DND-41 (cell line): ENCODE results near the gene DPY30.

Source experiments
- ATAC-seq: fragments of 200-7000 bp; cut with Tn5 transposase; 3 replicates; pipeline ENCODE4 v1.9.1; 2021; ENCODE audit warnings: low read depth; ENCODE audit not compliant: insufficient read depth
- DNase-seq: peaks from one replicate; pipeline ENCODE4 v3.0.0-alpha.2; 2020
- H2AFZ ChIP-seq: 2 replicates; pipeline ENCODE4 v1.6.0; 2012; ENCODE audit warnings: low read depth, low read length
- H3K27ac ChIP-seq: 2 replicates; pipeline ENCODE4 v1.5.1; 2012; ENCODE audit warnings: low read length, inconsistent platforms
- H3K27me3 ChIP-seq: fragments of 200-600 bp; sonication (generic); 2 replicates; pipeline ENCODE4 v1.6.0; 2012; ENCODE audit warnings: low read length, mild to moderate bottlenecking, inconsistent platforms; ENCODE audit not compliant: insufficient read depth, poor library complexity
- H3K36me3 ChIP-seq: 2 replicates; pipeline ENCODE4 v1.5.1; 2012; ENCODE audit warnings: low read length, inconsistent platforms; ENCODE audit not compliant: insufficient read depth
- H3K4me1 ChIP-seq: 2 replicates; pipeline ENCODE4 v1.5.1; 2012; ENCODE audit warnings: mild to moderate bottlenecking, low read length; ENCODE audit not compliant: insufficient read depth
- H3K4me2 ChIP-seq: 2 replicates; pipeline ENCODE4 v1.6.0; 2012; ENCODE audit warnings: mild to moderate bottlenecking, moderate library complexity, low read length, inconsistent platforms; ENCODE audit not compliant: insufficient read depth
- H3K4me3 ChIP-seq, 2 experiments: fragments of 200-600 bp in 1 of 2; shearing (Covaris generic) in 1 of 2; 2 replicates each; pipeline ENCODE4 v1.5.1; 2012 to 2016; ENCODE audit warnings: inconsistent platforms in 2 of 2, low read length in 2 of 2, mild to moderate bottlenecking in 2 of 2, low read depth in 1 of 2, moderate library complexity in 1 of 2
- H3K79me2 ChIP-seq: 2 replicates; pipeline ENCODE4 v1.6.0; 2012; ENCODE audit warnings: low read length, inconsistent platforms; ENCODE audit not compliant: insufficient read depth
- H3K9ac ChIP-seq: 2 replicates; pipeline ENCODE4 v1.6.0; 2012; ENCODE audit warnings: low read depth, mild to moderate bottlenecking, inconsistent platforms, low read length, moderate library complexity
- H3K9me3 ChIP-seq: 2 replicates; pipeline ENCODE4 v1.5.1; 2012; ENCODE audit warnings: low read length, moderate library complexity, mild to moderate bottlenecking, inconsistent platforms; ENCODE audit not compliant: insufficient read depth, severe bottlenecking
- H4K20me1 ChIP-seq: 2 replicates; pipeline ENCODE4 v1.6.0; 2012; ENCODE audit warnings: low read length; ENCODE audit not compliant: insufficient read depth
- CTCF ChIP-seq: IDR thresholded peaks from 2 replicates; pipeline ENCODE4 v1.5.1; 2012; ENCODE audit warnings: borderline replicate concordance, low read length, moderate library complexity, mild to moderate bottlenecking; ENCODE audit not compliant: poor library complexity, severe bottlenecking; ENCODE audit errors: extremely low read depth
- EZH2 ChIP-seq: IDR thresholded peaks from 3 replicates; pipeline ENCODE4 v1.6.1; 2012; ENCODE audit warnings: borderline replicate concordance, low read depth, mild to moderate bottlenecking, moderate library complexity, low read length, inconsistent platforms; ENCODE audit not compliant: severe bottlenecking

Gene DPY30

DNA sequence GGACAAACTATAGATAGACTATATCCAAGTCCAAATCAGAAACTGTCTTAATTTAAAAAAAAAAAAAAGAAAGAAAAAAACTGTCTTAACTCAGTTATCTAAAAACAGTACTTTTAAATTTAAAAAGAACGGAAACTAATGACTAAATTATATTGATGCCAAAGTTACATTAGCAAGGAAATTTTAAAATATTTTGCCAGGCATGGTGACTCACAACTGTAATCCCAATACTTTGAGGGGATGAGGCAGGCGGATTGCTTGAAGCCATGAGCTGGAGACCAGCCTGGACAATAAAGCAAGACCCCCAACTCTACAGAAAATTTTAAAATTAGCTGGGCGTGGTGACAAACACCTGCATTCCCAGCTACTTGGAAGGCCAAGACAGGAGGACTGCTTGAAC is 59.6 kb downstream of the DPY30 start:
- Histone ChIP-seq H3K4me1 (no peaks in the 10 kb centered on the region), H3K36me3 (no peaks in the 10 kb centered on the region), H3K79me2 (peaks cover 91% of the 10 kb centered on the region), H3K9ac (no peak overlapping the region), H3K9me3 (no peaks in the 10 kb centered on the region), H2AFZ (no peak overlapping the region), H3K27me3 (no peaks in the 10 kb centered on the region), H3K27ac (no peak overlapping the region), H3K4me3 (no peak overlapping the region), H4K20me1 (peaks cover 12% of the 10 kb centered on the region; the same call in 1 of the 2 replicates), H3K4me2 (no peak overlapping the region)
- ATAC-seq (no peak), DNase-seq (no peak)
- TF ChIP-seq EZH2 (no peak), CTCF (no peak)

DNA sequence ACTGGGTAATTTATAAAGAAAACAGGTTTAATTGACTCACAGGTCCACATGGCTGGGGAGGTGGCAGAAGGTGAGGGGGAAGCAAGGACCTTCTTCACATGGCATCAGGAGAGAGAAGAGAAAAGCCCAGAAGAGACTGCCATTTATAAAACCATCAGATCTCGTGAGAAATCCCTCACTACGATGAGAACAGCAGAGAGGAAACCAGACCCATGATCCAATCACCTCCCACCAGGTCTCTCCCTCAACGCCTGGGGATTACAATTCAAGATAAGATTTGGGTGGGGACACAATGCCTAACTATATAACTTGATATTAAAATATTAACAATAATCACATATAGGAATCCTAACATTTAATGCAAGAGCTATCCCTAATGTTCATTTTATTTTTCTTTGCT is 60.6 kb downstream of the DPY30 start:
- Histone ChIP-seq H3K36me3 (no peaks in the 10 kb centered on the region), H3K27ac (no peak overlapping the region), H3K9ac (no peak overlapping the region), H2AFZ (no peak overlapping the region), H3K4me2 (no peak overlapping the region), H3K9me3 (no peaks in the 10 kb centered on the region), H3K79me2 (peaks cover 90% of the 10 kb centered on the region), H3K4me1 (no peaks in the 10 kb centered on the region), H4K20me1 (peaks cover 12% of the 10 kb centered on the region; the same call in 1 of the 2 replicates), H3K4me3 (no peak overlapping the region), H3K27me3 (no peaks in the 10 kb centered on the region)
- no peak for ATAC-seq
- TF ChIP-seq EZH2, result no peak
- no peak for TF ChIP-seq CTCF
- no peak for DNase-seq

DNA sequence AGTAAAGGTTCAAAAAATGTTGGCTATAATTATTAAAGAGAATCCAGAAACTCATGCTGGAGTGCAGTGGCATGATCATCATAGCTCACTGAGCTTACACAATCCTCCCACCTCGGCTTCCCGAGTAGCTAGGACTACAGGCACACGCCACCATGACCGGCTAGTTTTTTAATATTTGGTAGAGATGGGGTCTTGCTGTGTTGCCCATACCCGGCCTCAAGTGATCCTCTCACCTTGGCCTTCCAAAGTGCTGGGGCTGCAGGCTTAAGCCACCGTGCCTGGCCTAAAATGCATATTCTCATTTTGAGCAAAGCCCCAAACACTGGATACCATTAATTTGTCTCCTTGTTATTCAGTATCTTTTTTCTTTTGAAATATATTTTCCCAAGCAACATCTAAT is 61.2 kb downstream of the DPY30 start:
- no peak for TF ChIP-seq CTCF
- TF ChIP-seq EZH2, result no peak
- Histone ChIP-seq H3K36me3 (no peaks in the 10 kb centered on the region), H3K79me2 (peaks cover 90% of the 10 kb centered on the region), H3K27me3 (no peaks in the 10 kb centered on the region), H2AFZ (no peak overlapping the region), H3K4me1 (no peaks in the 10 kb centered on the region), H3K4me2 (no peak overlapping the region), H3K27ac (no peak overlapping the region), H4K20me1 (peaks cover 9% of the 10 kb centered on the region; the same call in 1 of the 2 replicates), H3K9ac (no peak overlapping the region), H3K9me3 (no peaks in the 10 kb centered on the region), H3K4me3 (no peak overlapping the region)
- DNase-seq, result no peak
- ATAC-seq, result no peak
